H1 (cell line): ENCODE results near the gene HHAT. TPM values are rescaled to one million over a fixed set of nuclear protein-coding genes. Genes with fewer than 3 reads are reported as not detected.

Experiments used
- CTCF ChIA-PET: fragments of 300-600 bp; sonication (Branson Sonifier 250); formaldehyde crosslinking; loops from one replicate; lab custom pipeline; 2021; ENCODE audit not compliant: partially characterized antibody; lab: Charles Lee
- POLR2A ChIA-PET: fragments of 300-600 bp; sonication (Branson Sonifier 250); formaldehyde crosslinking; loops from one replicate; lab custom pipeline; 2021; ENCODE audit warnings: inconsistent platforms; ENCODE audit not compliant: partially characterized antibody; lab: Charles Lee
- DNase-seq, 2 experiments: peaks; one replicate each; pipeline versions ENCODE4 v3.0.0 to v3.0.0-alpha.2; 2010 to 2022; ENCODE audit warnings: low spot score in 2 of 2, low read depth in 1 of 2, mixed read lengths in 1 of 2
- FAIRE-seq: peaks from 2 replicates; lab custom pipeline; 2011; peaks lifted over from hg19 to GRCh38; lab: Jason Lieb, UNC
- H2AFZ ChIP-seq: 2 replicates; pipeline ENCODE4 v1.8.1; 2012; ENCODE audit warnings: low read length, inconsistent platforms
- H2AK5ac ChIP-seq: 2 replicates; pipeline ENCODE4 v1.6.1; 2013; ENCODE audit warnings: low read depth, low read length
- H2BK120ac ChIP-seq: replicated peaks from 2 replicates; pipeline ENCODE3; 2013; ENCODE audit warnings: low read depth, low read length, inconsistent platforms
- H2BK12ac ChIP-seq: 2 replicates; pipeline ENCODE4 v1.6.1; 2013; ENCODE audit warnings: low read depth, low read length
- H2BK15ac ChIP-seq: 2 replicates; pipeline ENCODE4 v1.6.1; 2013; ENCODE audit warnings: low read length
- H2BK20ac ChIP-seq: 2 replicates; pipeline ENCODE4 v1.6.1; 2013; ENCODE audit warnings: low read length
- H2BK5ac ChIP-seq: 2 replicates; pipeline ENCODE4 v1.6.1; 2013; ENCODE audit warnings: low read depth, low read length
- H3K14ac ChIP-seq: 2 replicates; pipeline ENCODE4 v1.6.1; 2013; ENCODE audit warnings: inconsistent platforms; ENCODE audit not compliant: insufficient read length
- H3K18ac ChIP-seq: 2 replicates; pipeline ENCODE4 v1.6.1; 2013; ENCODE audit warnings: low read length; ENCODE audit errors: extremely low read depth
- H3K23ac ChIP-seq: 2 replicates; pipeline ENCODE4 v1.6.1; 2013; ENCODE audit warnings: inconsistent platforms; ENCODE audit not compliant: insufficient read length
- H3K23me2 ChIP-seq: 2 replicates; pipeline ENCODE4 v1.6.1; 2013; ENCODE audit warnings: low read depth, low read length
- H3K27ac ChIP-seq: 2 replicates; pipeline ENCODE4 v1.6.1; 2011; ENCODE audit warnings: low read depth, low read length, inconsistent platforms
- H3K27me3 ChIP-seq, 4 experiments: replicated peaks in 1 of 4; 1 replicate in 1 of 4; 2 replicates in 3 of 4; pipeline versions ENCODE4 v1.6.1 to v1.8.1; 2011 to 2013; ENCODE audit warnings: low read length in 3 of 4, mild to moderate bottlenecking in 3 of 4, inconsistent platforms in 2 of 4, mixed read lengths in 2 of 4, moderate library complexity in 1 of 4; ENCODE audit not compliant: control insufficient read depth in 3 of 4, insufficient read depth in 3 of 4; ENCODE audit errors: extremely low read depth in 1 of 4
- H3K36me3 ChIP-seq, 4 experiments: 2 replicates each; pipeline versions ENCODE4 v1.6.1 to v1.8.1; 2011 to 2013; ENCODE audit warnings: mild to moderate bottlenecking in 4 of 4, low read length in 3 of 4, moderate library complexity in 2 of 4, control low read depth in 1 of 4, inconsistent platforms in 1 of 4; ENCODE audit not compliant: insufficient read depth in 4 of 4, control insufficient read depth in 2 of 4
- H3K4ac ChIP-seq: replicated peaks from 2 replicates; pipeline ENCODE3; 2013; ENCODE audit warnings: low read length, low read depth, mixed read lengths, inconsistent platforms; ENCODE audit not compliant: insufficient read length
- H3K4me1 ChIP-seq, 4 experiments: replicated peaks in 1 of 4; 1 replicate in 1 of 4; 2 replicates in 3 of 4; pipeline versions ENCODE4 v1.6.1 to v1.8.1; 2011 to 2013; ENCODE audit warnings: low read length in 3 of 4, inconsistent platforms in 2 of 4, mixed read lengths in 1 of 4; ENCODE audit not compliant: insufficient read depth in 4 of 4, control insufficient read depth in 3 of 4
- H3K4me2 ChIP-seq, 2 experiments: 2 replicates each; pipeline versions ENCODE4 v1.6.1 to v1.8.1; 2011 to 2013; ENCODE audit warnings: low read depth in 2 of 2, low read length in 2 of 2, control low read depth in 1 of 2, inconsistent platforms in 1 of 2, mild to moderate bottlenecking in 1 of 2; ENCODE audit not compliant: insufficient read depth in 1 of 2
- H3K4me3 ChIP-seq, 4 experiments: fragments of 200-600, 300-600 bp in 1 of 4; sonication (generic), shearing (Covaris generic), sonication (Bioruptor Twin) in 1 of 4; 2 replicates each; pipeline versions ENCODE4 v1.5.1 to v1.8.1; 2011 to 2016; ENCODE audit warnings: low read length in 4 of 4, low read depth in 3 of 4, control low read depth in 2 of 4, inconsistent platforms in 2 of 4, mild to moderate bottlenecking in 2 of 4, mixed read lengths in 1 of 4, moderate library complexity in 1 of 4; ENCODE audit not compliant: insufficient read depth in 2 of 4; ENCODE audit errors: extremely low read depth in 1 of 4
- H3K56ac ChIP-seq: replicated peaks from 2 replicates; pipeline ENCODE3; 2013; ENCODE audit warnings: low read depth, mild to moderate bottlenecking, mixed read lengths, low read length, inconsistent platforms; ENCODE audit not compliant: insufficient read length
- H3K79me1 ChIP-seq: 2 replicates; pipeline ENCODE4 v1.6.1; 2013; ENCODE audit warnings: low read depth, low read length, control low read depth
- H3K79me2 ChIP-seq, 2 experiments: 2 replicates each; pipeline versions ENCODE4 v1.6.1 to v1.8.1; 2012 to 2013; ENCODE audit warnings: low read length in 2 of 2, mild to moderate bottlenecking in 2 of 2, inconsistent platforms in 1 of 2; ENCODE audit not compliant: insufficient read depth in 2 of 2, control insufficient read depth in 1 of 2
- H3K9ac ChIP-seq, 4 experiments: replicated peaks in 1 of 4; 1 replicate in 1 of 4; 2 replicates in 3 of 4; pipeline versions ENCODE4 v1.6.1 to v1.8.1; 2011 to 2013; ENCODE audit warnings: low read depth in 3 of 4, low read length in 3 of 4, control low read depth in 2 of 4, mild to moderate bottlenecking in 2 of 4, moderate library complexity in 2 of 4, inconsistent platforms in 1 of 4; ENCODE audit errors: extremely low read depth in 1 of 4
- H3K9me3 ChIP-seq, 2 experiments: 2 replicates each; pipeline versions ENCODE4 v1.6.1 to v1.8.1; 2012 to 2013; ENCODE audit warnings: mild to moderate bottlenecking in 2 of 2, moderate library complexity in 2 of 2, control low read depth in 1 of 2, inconsistent platforms in 1 of 2, low read depth in 1 of 2, low read length in 1 of 2, mixed read lengths in 1 of 2; ENCODE audit not compliant: insufficient read depth in 2 of 2
- H4K20me1 ChIP-seq, 2 experiments: replicated peaks in 1 of 2; 2 replicates each; pipeline versions ENCODE3 to v1.8.1; 2011 to 2013; ENCODE audit warnings: inconsistent platforms in 2 of 2, low read length in 2 of 2, mild to moderate bottlenecking in 1 of 2; ENCODE audit not compliant: insufficient read depth in 2 of 2, control insufficient read depth in 1 of 2
- H4K5ac ChIP-seq: 2 replicates; pipeline ENCODE4 v1.6.1; 2013; ENCODE audit warnings: low read length, low read depth, mixed read lengths, inconsistent platforms; ENCODE audit not compliant: insufficient read length
- H4K8ac ChIP-seq: 2 replicates; pipeline ENCODE4 v1.8.0; 2013; ENCODE audit warnings: mild to moderate bottlenecking, moderate library complexity, low read length, inconsistent platforms; ENCODE audit not compliant: insufficient read depth; ENCODE audit errors: extremely low read depth
- H4K91ac ChIP-seq: replicated peaks from 2 replicates; pipeline ENCODE3; 2013; ENCODE audit warnings: low read length, mixed read lengths, inconsistent platforms; ENCODE audit not compliant: insufficient read length
- ASH2L ChIP-seq: fragments of 200-600, 300-600 bp; sonication (generic); IDR thresholded peaks from one replicate; pipeline ENCODE4 v1.7.1; 2017; ENCODE audit warnings: low read length
- ATF2 ChIP-seq: IDR thresholded peaks from 2 replicates; pipeline ENCODE4 v1.6.1; 2012; ENCODE audit warnings: low read length, inconsistent platforms
- ATF3 ChIP-seq: IDR thresholded peaks from 2 replicates; pipeline ENCODE4 v1.6.1; 2011; ENCODE audit warnings: low read depth, mild to moderate bottlenecking, low read length; ENCODE audit not compliant: insufficient read depth
- CREB1 ChIP-seq: IDR thresholded peaks from 2 replicates; pipeline ENCODE4 v1.6.1; 2012; ENCODE audit warnings: inconsistent platforms
- CTBP2 ChIP-seq: IDR thresholded peaks from 2 replicates; pipeline ENCODE4 v1.7.0; 2011; ENCODE audit warnings: borderline replicate concordance, mild to moderate bottlenecking, moderate library complexity, mixed read lengths, low read length; ENCODE audit not compliant: insufficient read depth, insufficient read length
- EGR1 ChIP-seq: IDR thresholded peaks from 2 replicates; pipeline ENCODE4 v1.6.1; 2011; ENCODE audit warnings: low read depth, low read length, borderline replicate concordance
- GTF2F1 ChIP-seq: IDR thresholded peaks from 2 replicates; pipeline ENCODE4 v1.6.1; 2012; ENCODE audit warnings: low read depth, low read length, improper control_type of control experiment, borderline replicate concordance
- MAFK ChIP-seq: IDR thresholded peaks from 2 replicates; pipeline ENCODE4 v1.6.1; 2012; ENCODE audit warnings: low read depth, mild to moderate bottlenecking, improper control_type of control experiment, low read length
- SAP30 ChIP-seq: fragments of 300-600 bp; sonication (generic); IDR thresholded peaks from 2 replicates; pipeline ENCODE4 v1.7.1; 2012; ENCODE audit warnings: low read length, moderate library complexity, mild to moderate bottlenecking, inconsistent platforms; ENCODE audit not compliant: insufficient read depth, insufficient replicate concordance
- TAF7 ChIP-seq: optimal IDR thresholded peaks from 2 replicates; pipeline ENCODE3; 2011; ENCODE audit warnings: low read depth, mild to moderate bottlenecking, inconsistent platforms, low read length, moderate library complexity, borderline replicate concordance
- TEAD4 ChIP-seq: IDR thresholded peaks from 2 replicates; pipeline ENCODE4 v1.6.1; 2012; ENCODE audit warnings: low read depth, low read length, inconsistent platforms, mixed read lengths
- WGBS, 2 experiments: shearing (Covaris generic) in 1 of 2; methylation state at CpG; one replicate each; pipeline versions ENCODE4 v1.1.6 to v1.1.7; 2013 to 2015; ENCODE audit warnings: low lambda C conversion rate in 2 of 2, mixed read lengths in 2 of 2, inconsistent platforms in 1 of 2, low coverage in 1 of 2, missing lambda C conversion rate in 1 of 2; ENCODE audit not compliant: insufficient replicate concordance in 2 of 2, insufficient coverage in 1 of 2, insufficient read length in 1 of 2; ENCODE audit errors: extremely low coverage in 1 of 2, missing lambda C conversion rate in 1 of 2; 5-methylcytosine and 5-hydroxymethylcytosine counted together
- polyA plus RNA-seq, 7 experiments: library from polyadenylated mRNA; depleted of rRNA in 3 of 7; stranded (reverse) in 5 of 7; unstranded in 2 of 7; fragments of >200 nt in 5 of 7; fragments of 200-250 nt in 2 of 7; gene quantifications; 1 replicate in 5 of 7; 2 replicates in 1 of 7; 4 replicates in 1 of 7; pipeline versions ENCODE4 v1.2.1 to v1.2.3, GENCODE V29; 2011 to 2013; ENCODE audit warnings: missing spikeins in 2 of 7, mixed read lengths in 2 of 7
- total RNA-seq: library from RNA; stranded (reverse); fragmentation: NEBNext Ultra II Directional; extraction: Animal tissue kit (Norgen Biotek cat#: 25700); gene quantifications from 2 replicates; pipeline ENCODE4 v1.2.1, GENCODE V29; 2021

Gene HHAT
- total and polyA plus RNA-seq, 2 of the 8 experiments (the other 6 are each of a cell fraction or from before 2014, with no cell fraction given), result 0.15 to 0.51 TPM

GRCh38 chr1:210476730-210477129 is 148.0 kb downstream of the HHAT start:
- H3K56ac ChIP-seq, result no peak overlapping the region
- no peak overlapping the region for H3K18ac ChIP-seq
- H3K4me2 ChIP-seq, result no peak overlapping the region
- no peaks in the 10 kb centered on the region for H3K79me1 ChIP-seq
- H2BK12ac ChIP-seq, result no peak overlapping the region
- no peak overlapping the region for H3K4me3 ChIP-seq
- no peak overlapping the region for H2BK5ac ChIP-seq
- DNase-seq (no peak), FAIRE-seq (no peak)
- no peak overlapping the region for H3K4ac ChIP-seq
- no peaks in the 10 kb centered on the region for H3K27me3 ChIP-seq
- TF ChIP-seq CREB1, result no peak
- TF ChIP-seq TEAD4, result no peak
- TF ChIP-seq ATF2, result no peak
- no peak for TF ChIP-seq EGR1
- no peak for TF ChIP-seq SAP30
- TF ChIP-seq TAF7, result no peak
- TF ChIP-seq ASH2L, result no peak
- no peak for TF ChIP-seq ATF3
- TF ChIP-seq MAFK, result no peak
- TF ChIP-seq GTF2F1, result no peak
- no peak for TF ChIP-seq CTBP2
- H3K79me2 ChIP-seq, result no peaks in the 10 kb centered on the region
- H4K20me1 ChIP-seq, result no peaks in the 10 kb centered on the region
- H3K23ac ChIP-seq, result no peak overlapping the region
- H2AFZ ChIP-seq, result no peak overlapping the region
- H3K9me3 ChIP-seq, result no peaks in the 10 kb centered on the region
- no peak overlapping the region for H4K91ac ChIP-seq
- H4K5ac ChIP-seq, result no peak overlapping the region
- no peak overlapping the region for H3K9ac ChIP-seq
- H3K4me1 ChIP-seq, result no peaks in the 10 kb centered on the region; a peak in 1 of 7 replicates
- H2BK15ac ChIP-seq, result no peak overlapping the region
- POLR2A ChIA-PET, result no interaction called here
- CTCF ChIA-PET, result interaction anchor here (1.5 kb wide), 1 partner anchor 63 kb away, joined by 3 read pairs; no protein-coding TSS in a partner anchor
- 100% methylated on average over 1 of the region's 1 CpG; no CpG with 5 or more reads in 1 of the 2 experiments for WGBS, 2 experiments
- no peak overlapping the region for H3K27ac ChIP-seq
- H2AK5ac ChIP-seq, result no peak overlapping the region
- H4K8ac ChIP-seq, result no peak overlapping the region
- H2BK120ac ChIP-seq, result no peak overlapping the region
- H3K36me3 ChIP-seq, result no peaks in the 10 kb centered on the region
- no peak overlapping the region for H2BK20ac ChIP-seq
- no peak overlapping the region for H3K14ac ChIP-seq
- H3K23me2 ChIP-seq, result no peaks in the 10 kb centered on the region
